Measurements from ENCODE around the gene CCDC73.
"Not testable (repeated sequence)": the region's sequence is repeated elsewhere in the genome, so short reads cannot be mapped to it uniquely, and the experiment has no call there.

CCDC73 gene

DNA sequence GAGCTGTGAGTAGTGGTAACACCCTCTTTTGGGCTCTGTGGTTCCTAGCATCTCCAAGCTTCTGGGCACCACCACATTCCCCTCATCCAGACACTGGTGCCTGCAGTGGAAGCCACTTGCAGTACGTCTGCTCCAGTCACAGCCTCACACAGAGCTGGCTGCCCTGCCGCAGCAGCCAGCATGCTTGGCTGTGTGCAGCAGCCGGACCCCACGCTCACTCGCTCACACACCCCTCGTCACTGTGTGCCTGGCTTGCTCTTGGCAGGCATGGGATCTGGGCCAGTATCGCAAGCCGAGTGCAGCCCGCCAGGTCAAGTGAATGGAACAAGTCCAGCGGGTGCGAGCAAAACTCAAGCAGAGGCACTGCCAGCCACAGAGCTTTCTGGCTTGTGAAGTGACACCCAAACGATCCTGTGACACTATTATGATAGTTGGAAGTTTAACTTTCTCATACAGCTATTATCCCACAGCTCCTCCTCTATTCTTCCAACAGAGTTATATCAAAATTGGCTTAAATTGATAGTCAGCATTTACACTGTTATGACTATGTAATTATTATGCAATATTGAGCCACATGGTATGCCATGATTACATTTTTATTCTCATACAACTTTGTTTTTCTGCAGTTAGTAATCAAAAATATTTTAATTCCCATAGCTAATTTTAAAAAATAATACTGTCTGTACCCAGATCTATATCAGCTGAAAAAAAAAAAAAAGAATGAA, 89.0 kb downstream of the CCDC73 start:
- DNase-seq (ENCODE audit: low spot score), result no peak

DNA sequence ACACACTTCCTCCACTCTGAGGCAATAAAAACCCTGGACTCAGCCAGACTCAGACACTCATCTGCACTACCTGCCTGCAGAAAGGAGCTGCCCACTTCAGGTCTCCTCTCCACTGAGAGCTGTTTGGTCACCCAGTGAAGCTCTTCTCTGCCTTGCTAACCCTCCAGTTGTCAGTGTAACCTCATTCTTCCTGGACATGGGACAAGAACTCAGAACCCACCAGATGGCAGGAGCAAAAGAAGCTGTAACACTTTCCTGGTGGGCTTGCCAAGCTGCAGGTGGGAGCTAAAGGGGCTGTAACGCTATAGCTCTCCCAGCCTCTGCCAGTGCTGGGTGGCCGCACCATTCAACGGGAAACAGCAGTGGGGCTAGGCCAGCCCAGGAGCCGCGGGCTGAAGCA, 89.7 kb downstream of the CCDC73 start:
- DNase-seq (ENCODE audit: low spot score), result no peak

DNA sequence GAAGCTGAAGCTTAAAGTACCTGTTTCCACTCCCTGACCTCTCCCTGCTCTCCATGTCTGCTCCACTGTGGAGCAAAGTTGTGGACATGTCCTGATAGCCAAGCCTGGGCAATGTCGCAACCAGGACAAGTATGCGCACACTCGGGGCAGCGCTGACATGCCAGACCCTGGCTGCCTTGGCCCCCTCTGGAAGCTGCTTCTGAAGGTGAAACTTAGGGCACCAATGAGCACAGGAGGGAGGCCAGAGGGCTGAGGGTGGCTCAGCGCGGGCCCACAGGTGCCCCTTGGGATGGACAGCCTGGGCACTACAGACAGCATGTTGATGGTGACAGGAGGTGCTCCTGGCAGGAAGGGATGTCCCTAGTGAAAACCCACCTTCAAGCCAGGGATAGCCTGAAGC, 90.2 kb downstream of the CCDC73 start:
- DNase-seq (ENCODE audit: low spot score), result no peak

DNA sequence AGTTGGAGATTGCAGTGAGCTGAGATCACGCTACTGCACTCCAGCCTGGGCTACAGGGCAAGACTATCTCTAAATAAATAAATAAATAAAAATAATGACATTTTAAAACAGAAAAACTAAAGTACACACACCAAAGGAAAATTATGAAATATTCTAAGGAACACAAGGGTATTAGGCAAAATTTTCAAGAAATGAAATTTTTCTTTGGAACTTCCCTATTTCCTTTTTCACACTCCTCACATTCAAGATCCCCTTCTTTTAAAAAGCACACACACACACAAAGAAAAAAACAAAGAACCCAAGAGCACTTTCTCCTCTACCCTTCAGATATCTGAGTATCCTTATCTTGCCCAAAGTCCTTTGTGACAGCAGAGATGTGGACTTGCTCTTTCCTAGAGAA, 92.8 kb downstream of the CCDC73 start:
- DNase-seq (ENCODE audit: low spot score), result no peak

DNA sequence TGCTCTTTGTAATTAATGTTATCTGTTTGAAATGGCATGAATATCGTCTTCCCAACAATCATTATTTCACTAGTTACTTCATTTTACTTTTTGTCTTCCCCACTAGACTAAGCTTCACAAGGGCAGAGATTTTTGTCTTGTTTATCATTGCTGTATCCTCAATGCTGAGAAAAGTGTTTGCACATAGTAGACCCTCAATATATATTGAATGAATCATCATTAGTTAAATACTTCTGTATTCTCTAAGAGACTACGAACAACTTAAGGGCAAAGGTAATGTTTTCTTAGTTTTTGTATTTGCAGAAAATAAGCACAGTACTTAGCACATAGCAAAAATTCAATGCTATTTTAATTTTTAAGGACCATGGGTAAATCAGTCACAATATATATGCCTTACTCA, 95.9 kb downstream of the CCDC73 start:
- no peak for DNase-seq (ENCODE audit: low spot score)

DNA sequence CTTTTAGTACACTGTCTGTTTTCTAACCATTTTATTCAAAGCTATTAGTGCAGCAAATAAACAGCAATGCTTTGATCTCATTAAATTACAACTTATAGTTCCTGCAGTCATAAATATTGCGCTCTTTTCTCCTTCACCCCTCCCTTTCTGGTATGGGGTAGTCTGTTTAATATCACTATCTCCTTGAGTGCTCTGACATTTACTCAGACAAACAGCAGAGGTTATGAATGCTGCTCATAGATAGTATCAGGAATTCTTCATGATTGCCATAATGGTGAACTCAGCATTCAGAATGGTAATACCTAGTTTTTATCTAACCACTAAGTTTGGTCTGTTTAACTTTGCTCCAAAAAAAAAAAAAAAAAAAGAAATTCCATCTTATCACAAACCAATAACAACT, 123.4 kb downstream of the CCDC73 start:
- no peak for DNase-seq (ENCODE audit: low spot score)

DNA sequence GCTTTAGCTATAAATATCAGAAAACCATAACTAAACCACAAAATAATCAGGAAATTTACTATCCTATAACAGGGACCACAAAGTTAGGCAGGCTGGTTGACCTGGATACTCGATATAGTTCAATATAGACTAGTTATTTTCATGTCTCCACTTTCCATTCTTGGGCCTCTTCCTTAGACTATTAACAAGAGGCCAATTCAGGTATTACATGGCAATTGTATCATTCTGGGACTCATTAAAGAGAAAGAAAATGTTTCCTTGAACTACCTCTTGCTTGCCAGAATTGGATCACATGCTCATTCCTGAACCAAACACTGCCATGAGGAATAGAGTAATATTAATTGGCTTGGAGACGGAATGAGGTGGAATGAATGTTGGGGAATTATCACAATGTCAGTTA, 134.8 kb downstream of the CCDC73 start:
- DNase-seq (ENCODE audit: low spot score), result no peak

DNA sequence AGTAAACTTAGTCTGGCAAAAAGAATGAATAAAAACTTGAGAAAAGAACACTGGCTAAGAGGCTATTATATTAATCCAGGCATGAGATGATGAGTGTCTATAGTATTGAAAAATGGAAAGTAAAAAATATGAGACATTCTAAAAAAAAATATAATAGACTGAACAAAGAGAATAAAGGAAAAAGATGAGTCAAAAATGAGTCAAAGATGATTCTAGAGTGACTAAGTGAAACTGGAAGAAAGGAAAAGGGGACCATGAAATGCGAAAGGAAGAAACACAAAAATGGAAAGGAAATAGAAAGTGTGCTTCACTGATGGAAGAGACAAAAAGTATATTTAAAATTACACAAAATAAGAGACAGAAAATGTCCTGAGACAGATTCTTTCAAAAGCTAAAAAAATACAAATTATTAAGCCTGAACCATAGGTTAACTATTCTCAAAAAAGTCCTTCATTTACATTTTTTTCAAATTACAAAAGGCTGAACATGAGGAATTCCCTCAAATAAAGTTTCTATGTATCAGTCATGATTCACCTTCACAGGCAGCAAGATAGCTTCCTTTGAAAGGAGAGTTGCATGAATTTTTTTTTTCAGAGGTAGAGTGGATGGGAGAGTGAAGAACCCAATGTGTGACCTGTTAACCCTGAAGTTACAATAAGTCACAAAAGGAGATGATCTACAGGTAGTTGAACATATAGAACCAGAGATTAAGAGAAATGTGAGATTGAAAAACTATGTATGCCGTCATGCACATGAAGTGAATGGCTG, 135.6 kb downstream of the CCDC73 start:
- DNase-seq (ENCODE audit: low spot score), result no peak

DNA sequence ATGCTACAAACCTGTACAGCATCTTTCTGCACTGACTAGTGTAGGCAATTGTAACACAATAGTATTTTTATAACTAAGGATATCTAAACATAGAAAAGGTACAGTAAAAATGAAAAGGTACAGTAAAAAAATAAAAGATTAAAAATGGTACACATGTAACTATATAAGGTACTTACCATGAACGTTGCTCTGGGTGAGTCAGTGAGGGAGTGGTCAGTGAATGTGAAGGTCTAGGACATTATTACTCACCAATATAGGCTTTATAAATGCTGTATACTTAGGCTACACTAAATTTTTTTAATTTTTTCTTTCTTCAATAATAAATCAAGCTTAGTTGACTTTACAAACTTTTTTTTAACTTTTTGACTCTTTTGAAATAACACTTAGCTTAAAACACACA, 150.9 kb downstream of the CCDC73 start:
- DNase-seq (ENCODE audit: low spot score), result peak; percentile 21

DNA sequence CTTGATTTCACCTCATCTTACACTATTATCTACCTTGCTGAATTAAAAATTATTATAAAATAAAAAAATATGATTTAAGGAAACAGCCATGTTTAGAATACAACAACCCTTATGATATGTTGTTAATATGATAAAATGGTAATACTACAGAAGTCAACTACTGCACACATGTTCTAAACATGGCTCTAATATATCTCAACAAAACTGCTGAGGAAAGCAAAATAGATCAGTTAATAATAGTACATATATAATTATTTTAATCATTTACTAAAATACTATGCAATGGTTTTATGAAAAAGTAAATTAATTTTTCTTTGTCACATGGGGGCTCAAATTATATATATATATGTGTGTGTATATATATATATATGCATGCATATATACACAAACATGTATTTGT, 153.1 kb downstream of the CCDC73 start:
- DNase-seq (ENCODE audit: low spot score), result no peak

DNA sequence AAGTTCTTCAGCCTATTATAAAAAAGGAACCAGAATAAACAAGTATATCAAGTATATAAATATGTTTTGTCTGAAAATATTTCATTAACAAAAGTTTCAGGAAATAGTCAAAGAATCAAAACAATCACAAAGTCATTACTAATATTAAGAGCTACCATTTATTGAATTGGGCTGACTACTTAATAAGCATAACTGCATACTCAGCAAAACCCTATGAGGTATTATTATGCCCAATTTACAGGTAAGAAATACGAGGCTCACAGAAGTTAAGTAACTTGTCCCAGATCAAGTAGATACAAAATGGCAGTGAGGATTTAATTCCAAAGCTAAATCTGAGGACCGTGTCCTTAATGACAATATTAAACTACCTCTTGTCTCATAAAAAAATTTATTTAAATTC, 158.6 kb downstream of the CCDC73 start:
- DNase-seq (ENCODE audit: low spot score), result no peak

DNA sequence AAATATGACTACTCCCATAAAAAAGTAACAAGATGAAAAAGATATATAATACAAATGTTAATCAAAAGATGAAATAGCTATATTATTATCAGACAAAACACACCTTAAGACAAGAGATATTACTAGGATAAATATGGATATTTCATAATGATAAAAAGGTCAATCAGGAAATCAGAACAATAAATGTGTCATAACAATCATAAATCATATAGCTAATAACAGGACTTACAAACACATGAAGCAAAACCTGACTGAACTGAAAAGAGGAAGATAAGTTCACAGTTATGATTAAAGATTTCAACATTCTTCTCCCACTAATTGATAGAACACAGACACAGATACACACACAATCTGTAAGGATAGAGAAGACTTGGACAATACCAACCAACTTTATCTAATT, 163.6 kb downstream of the CCDC73 start:
- DNase-seq (ENCODE audit: low spot score), result no peak

DNA sequence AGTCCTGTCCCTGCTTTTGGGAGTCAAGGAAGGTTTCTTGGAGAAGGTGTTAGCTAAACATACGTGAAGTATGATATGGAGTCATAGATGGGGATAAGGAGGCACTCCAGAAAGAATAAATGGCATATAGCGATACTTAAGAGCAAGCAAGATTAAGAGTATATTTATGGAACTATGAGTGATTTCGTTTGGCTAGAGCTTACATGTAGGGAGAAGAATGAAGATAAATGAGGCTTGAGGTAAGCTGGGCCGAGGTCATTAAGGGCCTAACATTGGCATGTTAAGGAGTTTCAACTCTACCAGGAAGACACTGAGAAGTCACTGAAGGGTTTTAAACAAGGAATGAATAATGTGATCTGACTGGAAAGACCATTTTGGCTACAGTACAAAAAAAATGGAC, 177.6 kb downstream of the CCDC73 start:
- no peak for DNase-seq (ENCODE audit: low spot score)

DNA sequence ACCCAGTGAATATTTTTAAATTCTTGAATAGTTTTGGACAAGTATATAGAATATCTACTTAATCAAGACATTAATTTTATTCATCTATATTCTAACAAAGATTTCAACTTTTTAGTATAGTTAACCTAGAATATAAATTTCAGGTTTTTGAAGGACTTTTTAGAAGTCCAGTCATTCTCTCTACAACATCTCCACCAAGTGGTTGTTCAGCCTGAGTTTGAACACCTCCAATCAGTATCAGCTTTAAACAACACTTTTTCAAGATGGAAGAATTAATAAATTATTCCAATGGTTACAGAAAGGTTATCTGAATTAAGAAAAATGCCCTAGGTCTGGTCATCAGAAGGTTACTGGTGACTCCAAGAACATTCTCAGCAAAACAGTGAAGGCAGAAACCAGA, 179.0 kb downstream of the CCDC73 start:
- no peak for DNase-seq (ENCODE audit: low spot score)

DNA sequence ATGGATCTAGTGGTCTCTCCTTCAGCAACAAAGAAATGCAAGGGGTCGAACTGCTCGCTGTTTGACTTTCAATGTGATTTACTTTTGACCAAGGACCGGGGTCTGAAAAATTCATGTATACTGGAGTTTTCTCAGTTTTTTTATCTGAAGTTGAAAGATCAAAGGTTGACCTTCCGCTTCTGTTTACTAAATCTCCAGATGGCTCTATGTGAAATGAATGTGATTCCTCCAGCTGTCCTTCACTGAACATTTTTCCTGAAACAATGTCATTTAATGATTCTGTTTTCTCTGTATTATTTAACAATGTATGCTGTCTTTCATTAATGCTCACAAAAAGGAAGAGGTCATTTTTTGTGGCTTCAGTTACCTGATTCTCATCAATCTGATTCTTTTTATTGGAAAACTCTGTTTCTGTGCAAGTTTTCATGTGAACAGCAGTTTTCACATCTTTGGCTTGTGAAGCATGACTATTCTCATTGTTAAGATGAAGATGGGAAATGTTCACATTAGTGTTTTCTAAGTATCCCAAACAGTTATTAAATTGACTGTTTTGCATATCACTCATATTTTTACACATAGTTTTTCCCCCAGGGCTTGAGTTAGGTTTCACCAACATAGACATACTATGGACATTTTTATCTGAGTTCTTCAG, 180.8 kb downstream of the CCDC73 start:
- DNase-seq (ENCODE audit: low spot score), result no peak

DNA sequence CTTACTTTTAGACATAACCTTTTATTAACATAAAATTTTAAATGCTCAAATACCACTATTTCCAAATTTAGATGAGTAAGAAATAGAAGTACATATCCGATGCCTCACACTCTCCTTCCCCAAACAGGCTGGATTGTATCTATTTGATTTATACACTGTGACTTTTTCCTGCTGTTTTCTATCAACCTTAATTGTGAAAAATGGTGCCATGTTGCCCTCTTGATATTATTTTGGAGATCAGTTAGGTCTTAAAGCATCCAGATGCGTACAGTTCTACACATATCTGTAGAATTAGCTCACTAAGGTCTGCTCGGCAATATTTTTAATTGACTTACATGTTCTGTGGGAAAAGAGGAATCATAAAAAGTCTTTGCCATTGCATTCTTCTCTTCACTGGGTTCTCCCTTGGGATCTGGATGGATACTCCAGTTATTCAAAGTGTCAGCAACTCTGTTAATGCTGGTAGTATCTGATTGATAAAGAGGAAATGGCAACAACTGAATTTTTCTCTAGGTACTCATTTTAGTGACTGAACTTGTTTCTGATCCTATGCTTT, 183.6 kb downstream of the CCDC73 start:
- no peak for DNase-seq (ENCODE audit: low spot score)

DNA sequence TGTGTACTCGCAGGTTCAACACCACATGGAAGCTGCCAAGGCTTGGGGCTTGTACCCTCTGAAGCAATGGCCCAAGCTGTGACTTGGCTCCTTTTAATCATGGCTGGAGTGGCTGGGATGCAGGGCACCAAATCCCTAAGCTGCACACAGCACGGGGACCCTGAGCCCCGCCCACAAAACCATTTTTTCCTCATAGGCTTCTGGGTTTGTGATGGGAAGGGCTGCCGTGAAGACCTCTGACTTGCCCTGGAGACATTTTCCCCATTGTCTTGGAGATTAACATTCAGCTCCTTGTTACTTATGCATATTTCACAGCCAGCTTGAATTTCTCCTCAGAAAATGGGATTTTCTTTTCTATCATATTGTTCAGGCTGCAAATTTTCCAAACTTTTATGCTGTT, 185.6 kb downstream of the CCDC73 start:
- not testable (repeated sequence) for DNase-seq (ENCODE audit: low spot score)

DNA sequence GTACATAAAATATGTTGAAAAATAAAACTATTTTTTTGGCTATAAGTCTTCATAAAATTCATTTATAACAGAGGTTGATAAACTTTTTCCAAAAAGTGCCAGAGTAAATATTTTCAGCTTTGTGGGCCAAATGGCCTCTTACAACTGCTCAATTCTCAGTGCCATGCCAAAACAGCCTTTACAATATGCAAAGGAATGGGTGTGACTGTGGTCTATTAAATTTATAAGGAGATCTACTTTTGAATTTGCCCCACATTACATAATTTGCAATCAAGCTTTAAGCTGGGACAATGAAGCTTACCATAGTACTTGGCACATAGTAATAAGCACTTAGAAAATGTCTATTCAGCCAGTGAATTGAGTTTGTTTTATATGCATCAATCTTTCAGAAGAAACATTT, 188.2 kb downstream of the CCDC73 start:
- no peak for DNase-seq (ENCODE audit: low spot score)

DNA sequence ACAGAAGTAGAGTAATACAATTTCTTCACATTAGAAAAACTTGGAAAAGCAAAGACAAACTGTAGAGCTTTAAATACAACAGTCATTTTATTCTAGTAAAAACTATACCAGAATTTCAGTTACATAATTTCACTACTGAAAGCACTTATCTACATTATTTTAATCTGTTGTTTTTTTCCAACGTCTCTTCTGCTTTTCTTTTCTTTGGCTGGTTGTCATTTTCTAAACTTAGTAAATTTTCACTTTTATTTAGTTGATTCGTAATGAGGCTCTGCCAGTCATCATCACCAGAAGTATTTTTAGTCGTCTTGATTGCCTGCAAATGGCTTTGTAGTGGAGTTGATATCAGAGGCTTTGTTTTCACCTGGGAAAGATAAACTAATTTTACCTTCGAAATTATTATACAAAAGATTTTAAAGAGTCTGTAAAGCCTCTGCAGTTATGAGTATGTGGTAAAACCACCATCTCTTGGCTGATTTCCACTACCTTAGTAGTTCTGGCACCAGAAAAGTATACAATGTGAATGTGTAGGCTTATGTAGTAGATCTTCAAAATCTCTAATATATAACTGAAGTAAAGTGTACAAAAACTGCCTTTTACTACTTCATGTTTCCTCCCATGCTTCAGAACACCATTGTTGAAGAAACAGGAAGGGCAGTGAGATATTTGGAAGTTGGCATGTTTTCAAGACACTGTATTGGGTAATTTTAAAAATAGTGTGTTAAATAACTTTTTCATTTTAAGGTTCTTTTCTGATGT, 191.6 kb downstream of the CCDC73 start:
- no peak for DNase-seq (ENCODE audit: low spot score)

DNA sequence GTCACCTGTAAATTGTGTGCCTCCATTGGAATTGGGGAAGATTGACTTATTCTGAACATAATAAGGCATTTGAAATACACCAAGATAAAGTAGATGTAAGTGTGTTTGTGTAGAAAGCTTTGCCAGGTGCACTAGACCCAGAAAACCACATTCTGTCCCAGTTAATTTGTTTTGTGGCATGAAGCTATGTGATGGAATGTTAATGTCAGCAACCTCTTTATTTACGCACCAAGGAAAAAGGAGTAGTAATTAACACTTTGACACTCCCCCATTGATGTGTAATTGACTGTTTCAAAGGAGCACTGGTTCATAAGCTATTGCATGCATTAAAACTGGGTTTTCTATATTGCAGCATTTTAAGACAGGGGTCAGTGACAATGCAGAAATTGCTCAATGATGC, 196.5 kb downstream of the CCDC73 start:
- DNase-seq (ENCODE audit: low spot score), result no peak

DNA sequence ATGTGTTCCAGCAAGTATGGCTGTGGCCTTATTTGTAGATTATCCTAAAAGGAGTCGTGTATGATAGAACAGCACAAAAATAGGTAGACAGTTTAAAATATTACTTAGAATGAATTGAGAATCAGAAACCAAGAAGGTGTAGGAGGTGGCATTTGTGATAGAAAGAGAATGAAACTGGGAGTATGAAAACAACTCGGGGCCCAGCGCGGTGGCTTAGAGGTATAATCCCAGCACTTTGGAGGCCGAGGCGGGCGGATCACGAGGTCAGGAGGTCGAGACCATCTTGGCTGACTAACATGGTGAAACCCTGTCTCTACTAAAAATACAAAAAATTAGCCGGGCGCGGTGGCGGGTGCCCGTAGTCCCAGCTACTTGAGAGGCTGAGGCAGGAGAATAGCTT, 198.3 kb downstream of the CCDC73 start:
- DNase-seq (ENCODE audit: low spot score), result not testable (repeated sequence)

DNA sequence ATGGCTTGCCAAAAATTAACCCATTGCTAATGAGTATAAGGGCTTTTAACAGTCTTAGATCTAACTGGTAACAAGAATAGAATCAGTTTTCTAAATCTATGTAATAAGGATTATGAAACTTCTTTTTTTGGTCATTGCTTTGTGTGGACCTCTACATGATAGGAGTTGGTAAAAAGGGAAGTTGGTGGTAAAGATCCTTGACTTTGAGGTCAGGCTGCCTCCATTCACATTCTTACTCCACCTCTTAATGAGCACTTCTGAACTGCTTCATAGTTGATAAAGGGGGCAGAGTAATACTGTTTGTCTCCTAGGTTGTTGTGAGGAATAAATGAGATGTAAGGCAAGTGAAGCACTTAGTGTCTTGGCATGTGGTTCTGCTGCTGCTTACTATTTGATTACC, 200.2 kb downstream of the CCDC73 start:
- DNase-seq (ENCODE audit: low spot score), result no peak
